ENCODE results near the gene ATP6V1G3. TPM values are rescaled to one million over a fixed set of nuclear protein-coding genes. Genes with fewer than 3 reads are reported as not detected.
"Not testable (repeated sequence)": the region's sequence is repeated elsewhere in the genome, so short reads cannot be mapped to it uniquely, and the experiment has no call there.

The ATP6V1G3 gene
- not detected for polyA plus RNA-seq (2013, experiment 1 of 2)
- not detected for polyA plus RNA-seq (2013, experiment 2 of 2)

- no peak within 1 kb of the TSS for H3K4me3 ChIP-seq (ENCODE audit: low read length)
- no peaks in the 10 kb centered on the region for H3K9me3 ChIP-seq (ENCODE audit: insufficient read depth, low read depth, low read length)
- no peaks in the 10 kb centered on the region for H3K27me3 ChIP-seq (ENCODE audit: insufficient read depth, low read length)
- no peaks in the 10 kb centered on the region for H3K36me3 ChIP-seq (ENCODE audit: insufficient read depth, low read length)
- no peak within 1 kb of the TSS for H3K9ac ChIP-seq (ENCODE audit: low read depth, low read length)
- H3K4me1 ChIP-seq (ENCODE audit: insufficient read depth, low read length) = no peaks in the 10 kb centered on the region
- 86% methylated on average over 1 of the region's 1 CpG for whole genome bisulfite sequencing
- 0 out of 2 replicates have a peak within 1 kb of the TSS, but pooled peaks have one; percentile 25 for H3K27ac ChIP-seq (ENCODE audit: low read depth, low read length)
Observed at GRCh38 chr1:198540580-198540979, at the start of gene ATP6V1G3. Gene ATP6V1G3 (minus strand): TSS chr1:198540680. CDS start chr1:198540650, 30 bp downstream.

GRCh38 chr1:198588845-198589244 is 48.4 kb upstream of the ATP6V1G3 start:
- no peaks in the 10 kb centered on the region for H3K27me3 ChIP-seq (ENCODE audit: insufficient read depth, low read length)
- H3K36me3 ChIP-seq (ENCODE audit: insufficient read depth, low read length) = no peaks in the 10 kb centered on the region
- no peaks in the 10 kb centered on the region for H3K4me1 ChIP-seq (ENCODE audit: insufficient read depth, low read length)
- no peak overlapping the region for H3K4me3 ChIP-seq (ENCODE audit: low read length)
- H3K9me3 ChIP-seq (ENCODE audit: insufficient read depth, low read depth, low read length) = 0 out of 2 replicates have a peak, but pooled peaks cover 3% of the 10 kb centered on the region
- H3K9ac ChIP-seq (ENCODE audit: low read depth, low read length) = no peak overlapping the region
- H3K27ac ChIP-seq (ENCODE audit: low read depth, low read length) = no peak overlapping the region

- Histone ChIP-seq H3K27me3 (ENCODE audit: insufficient read depth, low read length) (no peaks in the 10 kb centered on the region), H3K4me1 (ENCODE audit: insufficient read depth, low read length) (no peaks in the 10 kb centered on the region), H3K27ac (ENCODE audit: low read depth, low read length) (no peak overlapping the region), H3K36me3 (ENCODE audit: insufficient read depth, low read length) (no peaks in the 10 kb centered on the region), H3K9ac (ENCODE audit: low read depth, low read length) (no peak overlapping the region), H3K9me3 (ENCODE audit: insufficient read depth, low read depth, low read length) (0 out of 2 replicates have a peak, but pooled peaks cover 2% of the 10 kb centered on the region), H3K4me3 (ENCODE audit: low read length) (no peak overlapping the region)
- WGBS = 95% methylated on average over 26 of the region's 26 CpGs
Observed at GRCh38 chr1:198584163-198584562, 43.7 kb upstream of the ATP6V1G3 start.

GRCh38 chr1:198583209-198583802 is 42.8 kb upstream of the ATP6V1G3 start:
- H3K27ac ChIP-seq (ENCODE audit: low read depth, low read length); H3K27me3 ChIP-seq (ENCODE audit: insufficient read depth, low read length); H3K4me3 ChIP-seq (ENCODE audit: low read length); H3K36me3 ChIP-seq (ENCODE audit: insufficient read depth, low read length); H3K4me1 ChIP-seq (ENCODE audit: insufficient read depth, low read length); H3K9ac ChIP-seq (ENCODE audit: low read depth, low read length); H3K9me3 ChIP-seq (ENCODE audit: insufficient read depth, low read depth, low read length): not testable (repeated sequence)
- 100% methylated on average over 5 of the region's 5 CpGs for WGBS

- H3K36me3 ChIP-seq (ENCODE audit: insufficient read depth, low read length) = no peaks in the 10 kb centered on the region
- 83% methylated on average over 1 of the region's 1 CpG for WGBS
- H3K4me1 ChIP-seq (ENCODE audit: insufficient read depth, low read length) = no peaks in the 10 kb centered on the region
- no peak overlapping the region for H3K9ac ChIP-seq (ENCODE audit: low read depth, low read length)
- no peak overlapping the region for H3K4me3 ChIP-seq (ENCODE audit: low read length)
- H3K9me3 ChIP-seq (ENCODE audit: insufficient read depth, low read depth, low read length) = no peaks in the 10 kb centered on the region
- H3K27me3 ChIP-seq (ENCODE audit: insufficient read depth, low read length) = no peaks in the 10 kb centered on the region
- no peak overlapping the region for H3K27ac ChIP-seq (ENCODE audit: low read depth, low read length)
Observed at GRCh38 chr1:198577444-198577843, 37.0 kb upstream of the ATP6V1G3 start.

GRCh38 chr1:198575798-198576641 is 35.5 kb upstream of the ATP6V1G3 start:
- Histone ChIP-seq H3K27ac (ENCODE audit: low read depth, low read length) (no peak overlapping the region), H3K4me3 (ENCODE audit: low read length) (no peak overlapping the region), H3K36me3 (ENCODE audit: insufficient read depth, low read length) (no peaks in the 10 kb centered on the region), H3K4me1 (ENCODE audit: insufficient read depth, low read length) (no peaks in the 10 kb centered on the region), H3K27me3 (ENCODE audit: insufficient read depth, low read length) (no peaks in the 10 kb centered on the region), H3K9me3 (ENCODE audit: insufficient read depth, low read depth, low read length) (no peaks in the 10 kb centered on the region), H3K9ac (ENCODE audit: low read depth, low read length) (no peak overlapping the region)
- 96% methylated on average over 2 of the region's 2 CpGs for WGBS

- H3K9me3 ChIP-seq (ENCODE audit: insufficient read depth, low read depth, low read length) = no peaks in the 10 kb centered on the region
- no peaks in the 10 kb centered on the region for H3K27me3 ChIP-seq (ENCODE audit: insufficient read depth, low read length)
- WGBS = no CpG with 5 or more reads among the region's 1 CpG
- H3K9ac ChIP-seq (ENCODE audit: low read depth, low read length) = no peak overlapping the region
- H3K4me1 ChIP-seq (ENCODE audit: insufficient read depth, low read length) = no peaks in the 10 kb centered on the region
- no peak overlapping the region for H3K4me3 ChIP-seq (ENCODE audit: low read length)
- no peak overlapping the region for H3K27ac ChIP-seq (ENCODE audit: low read depth, low read length)
- H3K36me3 ChIP-seq (ENCODE audit: insufficient read depth, low read length) = no peaks in the 10 kb centered on the region
Observed at GRCh38 chr1:198575292-198575691, 34.8 kb upstream of the ATP6V1G3 start.

GRCh38 chr1:198574325-198574724 is 33.8 kb upstream of the ATP6V1G3 start:
- H3K36me3 ChIP-seq (ENCODE audit: insufficient read depth, low read length) = no peaks in the 10 kb centered on the region
- no peak overlapping the region for H3K27ac ChIP-seq (ENCODE audit: low read depth, low read length)
- no peaks in the 10 kb centered on the region for H3K9me3 ChIP-seq (ENCODE audit: insufficient read depth, low read depth, low read length)
- no peak overlapping the region for H3K9ac ChIP-seq (ENCODE audit: low read depth, low read length)
- no peaks in the 10 kb centered on the region for H3K4me1 ChIP-seq (ENCODE audit: insufficient read depth, low read length)
- WGBS = no CpG with 5 or more reads among the region's 1 CpG
- H3K27me3 ChIP-seq (ENCODE audit: insufficient read depth, low read length) = no peaks in the 10 kb centered on the region
- no peak overlapping the region for H3K4me3 ChIP-seq (ENCODE audit: low read length)

GRCh38 chr1:198564716-198565115 is 24.2 kb upstream of the ATP6V1G3 start:
- H3K27ac ChIP-seq (ENCODE audit: low read depth, low read length) = no peak overlapping the region

GRCh38 chr1:198564157-198564556 is 23.7 kb upstream of the ATP6V1G3 start:
- no peaks in the 10 kb centered on the region for H3K9me3 ChIP-seq (ENCODE audit: insufficient read depth, low read depth, low read length)
- H3K4me1 ChIP-seq (ENCODE audit: insufficient read depth, low read length) = 0 out of 2 replicates have a peak, but pooled peaks cover 6% of the 10 kb centered on the region
- H3K27ac ChIP-seq (ENCODE audit: low read depth, low read length) = no peak overlapping the region
- no peaks in the 10 kb centered on the region for H3K27me3 ChIP-seq (ENCODE audit: insufficient read depth, low read length)
- no peak overlapping the region for H3K9ac ChIP-seq (ENCODE audit: low read depth, low read length)
- no peak overlapping the region for H3K4me3 ChIP-seq (ENCODE audit: low read length)
- H3K36me3 ChIP-seq (ENCODE audit: insufficient read depth, low read length) = no peaks in the 10 kb centered on the region

More at GRCh38 chr1:198564716-198565115, 24.2 kb upstream of the ATP6V1G3 start:
- H3K9me3 ChIP-seq (ENCODE audit: insufficient read depth, low read depth, low read length) = no peaks in the 10 kb centered on the region
- H3K4me1 ChIP-seq (ENCODE audit: insufficient read depth, low read length) = 0 out of 2 replicates have a peak, but pooled peaks cover 6% of the 10 kb centered on the region
- H3K4me3 ChIP-seq (ENCODE audit: low read length) = no peak overlapping the region
- H3K36me3 ChIP-seq (ENCODE audit: insufficient read depth, low read length) = no peaks in the 10 kb centered on the region
- H3K9ac ChIP-seq (ENCODE audit: low read depth, low read length) = no peak overlapping the region
- WGBS = 97% methylated on average over 1 of the region's 1 CpG
- no peaks in the 10 kb centered on the region for H3K27me3 ChIP-seq (ENCODE audit: insufficient read depth, low read length)

- Histone ChIP-seq H3K9me3 (ENCODE audit: insufficient read depth, low read depth, low read length) (no peaks in the 10 kb centered on the region), H3K36me3 (ENCODE audit: insufficient read depth, low read length) (no peaks in the 10 kb centered on the region), H3K4me1 (ENCODE audit: insufficient read depth, low read length) (0 out of 2 replicates have a peak, but pooled peaks cover 6% of the 10 kb centered on the region), H3K4me3 (ENCODE audit: low read length) (no peak overlapping the region), H3K9ac (ENCODE audit: low read depth, low read length) (no peak overlapping the region), H3K27me3 (ENCODE audit: insufficient read depth, low read length) (no peaks in the 10 kb centered on the region), H3K27ac (ENCODE audit: low read depth, low read length) (no peak overlapping the region)
- 48% methylated on average over 1 of the region's 1 CpG for WGBS
Observed at GRCh38 chr1:198563583-198563982, 23.1 kb upstream of the ATP6V1G3 start.
